ENCODE data around the gene GIMAP6.
"Not testable (repeated sequence)": the region's sequence is repeated elsewhere in the genome, so short reads cannot be mapped to it uniquely, and the experiment has no call there.

GRCh38 chr7:150603600-150603999 lies 28.6 kb downstream of the GIMAP6 start:
- not testable (repeated sequence) for TF ChIP-seq CTCF (IDR thresholded peaks at IDR 0.05; ENCODE audit: insufficient read depth, low read length, poor library complexity, severe bottlenecking); EZH2phosphoT487 (conservative IDR thresholded peaks at IDR 0.05; ENCODE audit: low read length)

Measured in SU-DHL-6 (cell line).